HepG2 (cell line): ENCODE results near the gene TTC28. TPM values are rescaled to one million over a fixed set of nuclear protein-coding genes. Genes with fewer than 3 reads are reported as not detected.

Experiments
- ARID5B ChIP-seq: IDR thresholded peaks from 2 replicates; pipeline ENCODE4 v1.4.0; 2020; ENCODE audit warnings: mild to moderate bottlenecking, missing genetic modification reagents
- EEA1 ChIP-seq: sonication (generic); formaldehyde crosslinking; IDR thresholded peaks from 2 replicates; pipeline ENCODE4 v1.5.1; 2020; ENCODE audit warnings: mild to moderate bottlenecking, missing genetic modification reagents, borderline replicate concordance
- EP300 ChIP-seq, 3 experiments: sonication (generic) in 1 of 3; formaldehyde crosslinking in 1 of 3; IDR thresholded peaks; 2 replicates each; pipeline versions ENCODE4 v1.5.1 to v1.6.1; 2011 to 2020; ENCODE audit warnings: low read depth in 2 of 3, low read length in 2 of 3, borderline replicate concordance in 1 of 3, improper control_type of control experiment in 1 of 3, mild to moderate bottlenecking in 1 of 3, missing genetic modification reagents in 1 of 3, moderate library complexity in 1 of 3
- HES4 ChIP-seq: sonication (generic); formaldehyde crosslinking; IDR thresholded peaks from 2 replicates; pipeline ENCODE4 v1.9.0; 2021; ENCODE audit warnings: mild to moderate bottlenecking, missing genetic modification reagents, borderline replicate concordance
- HNF4A ChIP-seq: sonication (generic); formaldehyde crosslinking; IDR thresholded peaks from 2 replicates; pipeline ENCODE4 v1.4.0; 2020; ENCODE audit warnings: missing genetic modification reagents
- HNF4G ChIP-seq, 2 experiments: sonication (generic) in 1 of 2; formaldehyde crosslinking in 1 of 2; IDR thresholded peaks; 2 replicates each; pipeline versions ENCODE4 v1.4.0 to v1.6.1; 2011 to 2020; ENCODE audit warnings: borderline replicate concordance in 2 of 2, low read depth in 2 of 2, mild to moderate bottlenecking in 2 of 2, low read length in 1 of 2, missing genetic modification reagents in 1 of 2, moderate library complexity in 1 of 2
- HNRNPK ChIP-seq: fragments of 200-400 bp; formaldehyde crosslinking; IDR thresholded peaks from 2 replicates; pipeline ENCODE4 v1.6.1; 2018; ENCODE audit warnings: low read length, low read depth, moderate library complexity, mild to moderate bottlenecking; ENCODE audit not compliant: poor library complexity, severe bottlenecking
- JUN ChIP-seq: sonication (generic); formaldehyde crosslinking; IDR thresholded peaks from 2 replicates; pipeline ENCODE4 v1.4.0; 2020; ENCODE audit warnings: mild to moderate bottlenecking, missing genetic modification reagents
- MIXL1 ChIP-seq: IDR thresholded peaks from 2 replicates; pipeline ENCODE4 v1.6.1; 2016
- MXI1 ChIP-seq: IDR thresholded peaks from 3 replicates; pipeline ENCODE4 v1.6.1; 2012; ENCODE audit warnings: low read depth, low read length, inconsistent platforms, borderline replicate concordance
- MYNN ChIP-seq: sonication (generic); formaldehyde crosslinking; IDR thresholded peaks from 2 replicates; pipeline ENCODE4 v1.4.0; 2020; ENCODE audit warnings: mild to moderate bottlenecking, low read depth, missing genetic modification reagents
- POGZ ChIP-seq: sonication (generic); formaldehyde crosslinking; IDR thresholded peaks from 2 replicates; pipeline ENCODE4 v1.4.0; 2020; ENCODE audit warnings: mild to moderate bottlenecking, missing genetic modification reagents
- ZFP37 ChIP-seq: sonication (generic); formaldehyde crosslinking; IDR thresholded peaks from 2 replicates; pipeline ENCODE4 v1.4.0; 2020; ENCODE audit warnings: missing genetic modification reagents, borderline replicate concordance
- ZMYM3 ChIP-seq: sonication (generic); formaldehyde crosslinking; IDR thresholded peaks from 2 replicates; pipeline ENCODE4 v1.5.1; 2020; ENCODE audit warnings: mild to moderate bottlenecking, missing genetic modification reagents
- ZNF276 ChIP-seq: sonication (generic); formaldehyde crosslinking; IDR thresholded peaks from 2 replicates; pipeline ENCODE4 v1.4.0; 2020; ENCODE audit warnings: mild to moderate bottlenecking, low read depth, missing genetic modification reagents
- ZNF556 ChIP-seq: sonication (generic); formaldehyde crosslinking; IDR thresholded peaks from 2 replicates; pipeline ENCODE4 v1.4.0; 2020; ENCODE audit warnings: mild to moderate bottlenecking, missing genetic modification reagents, borderline replicate concordance
- ZNF557 ChIP-seq: sonication (generic); formaldehyde crosslinking; IDR thresholded peaks from 2 replicates; pipeline ENCODE4 v1.4.0; 2020; ENCODE audit warnings: missing genetic modification reagents
- ZNF577 ChIP-seq: sonication (generic); formaldehyde crosslinking; IDR thresholded peaks from 2 replicates; pipeline ENCODE4 v1.4.0; 2020; ENCODE audit warnings: mild to moderate bottlenecking, low read depth, missing genetic modification reagents, borderline replicate concordance
- ZNF687 ChIP-seq: sonication (generic); formaldehyde crosslinking; IDR thresholded peaks from 2 replicates; pipeline ENCODE4 v1.5.1; 2020; ENCODE audit warnings: mild to moderate bottlenecking, missing genetic modification reagents, moderate library complexity
- ZNF839 ChIP-seq: sonication (generic); formaldehyde crosslinking; IDR thresholded peaks from 2 replicates; pipeline ENCODE4 v1.4.0; 2020; ENCODE audit warnings: missing genetic modification reagents, mild to moderate bottlenecking, borderline replicate concordance
- polyA plus RNA-seq, 8 experiments: library from polyadenylated mRNA; depleted of rRNA in 3 of 8; stranded (reverse) in 7 of 8; unstranded in 1 of 8; fragments of >200 nt; fragmentation: Illumina TruSeq in 4 of 8; extraction: Trizol in 4 of 8; gene quantifications; 2 replicates each; pipeline versions ENCODE4 v1.2.1 to v1.2.3, GENCODE V29; 2011 to 2016; ENCODE audit warnings: low read depth in 4 of 8, missing spikeins in 1 of 8, mixed read lengths in 1 of 8; ENCODE audit not compliant: insufficient read depth in 1 of 8
- total RNA-seq, 5 experiments: library from RNA; depleted of rRNA; stranded (reverse); fragments of >200 nt; fragmentation: Illumina TruSeq; extraction: Trizol; gene quantifications; 2 replicates each; pipeline ENCODE4 v1.2.3, GENCODE V29; 2016; ENCODE audit warnings: low read depth in 1 of 5

Gene TTC28
- total and polyA plus RNA-seq, 2 of the 13 experiments (the other 11 are each of a cell fraction or from before 2014, with no cell fraction given): 4.2 to 13.1 TPM

- TF ChIP-seq HNF4G (IDR thresholded peaks at IDR 0.05; ENCODE audit: borderline replicate concordance, low read depth, low read length) (peak; percentile 62; the same call in 1 of the 2 replicates), HNF4G (CRISPR knock-in tag; IDR thresholded peaks at IDR 0.05; ENCODE audit: borderline replicate concordance, low read depth) (no peak), ZFP37 (CRISPR knock-in tag) (no peak), POGZ (CRISPR knock-in tag) (peak; percentile 65), HNRNPK (no peak), HES4 (CRISPR knock-in tag) (no peak), HNF4A (CRISPR knock-in tag) (peak; percentile 74), ARID5B (CRISPR knock-in tag) (peak; percentile 56; the same call in 1 of the 2 replicates), ZNF276 (no peak), MYNN (no peak), ZNF556 (no peak), EEA1 (CRISPR knock-in tag) (no peak), ZMYM3 (CRISPR knock-in tag) (peak; percentile 78; the same call in 1 of the 2 replicates), ZNF687 (CRISPR knock-in tag) (no peak), ZNF557 (no peak), ZNF839 (CRISPR knock-in tag) (no peak), MIXL1 (CRISPR knock-in tag) (peak; percentile 13; the same call in 1 of the 2 replicates), ZNF577 (CRISPR knock-in tag) (no peak), JUN (no peak), EP300 (IDR thresholded peaks at IDR 0.05; ENCODE audit: low read depth in 2 of 2, low read length in 2 of 2) (peak in 1 of 2 experiments; percentile 72; a peak in 1 of 4 replicates), EP300 (CRISPR knock-in tag; IDR thresholded peaks at IDR 0.05; ENCODE audit: borderline replicate concordance) (no peak), MXI1 (no peak)
Observed at GRCh38 chr22:28077166-28077565, 602.5 kb downstream of the TTC28 start (continued).
